NCI-H510A treated with DMSO at 0.1 percent for 48 hours (cell line): ENCODE data around the gene P2RX6.

Experiments used
- DNase-seq: peaks from one replicate; lab custom pipeline; 2025; lab: John Stamatoyannopoulos, UW

P2RX6 gene

DNA sequence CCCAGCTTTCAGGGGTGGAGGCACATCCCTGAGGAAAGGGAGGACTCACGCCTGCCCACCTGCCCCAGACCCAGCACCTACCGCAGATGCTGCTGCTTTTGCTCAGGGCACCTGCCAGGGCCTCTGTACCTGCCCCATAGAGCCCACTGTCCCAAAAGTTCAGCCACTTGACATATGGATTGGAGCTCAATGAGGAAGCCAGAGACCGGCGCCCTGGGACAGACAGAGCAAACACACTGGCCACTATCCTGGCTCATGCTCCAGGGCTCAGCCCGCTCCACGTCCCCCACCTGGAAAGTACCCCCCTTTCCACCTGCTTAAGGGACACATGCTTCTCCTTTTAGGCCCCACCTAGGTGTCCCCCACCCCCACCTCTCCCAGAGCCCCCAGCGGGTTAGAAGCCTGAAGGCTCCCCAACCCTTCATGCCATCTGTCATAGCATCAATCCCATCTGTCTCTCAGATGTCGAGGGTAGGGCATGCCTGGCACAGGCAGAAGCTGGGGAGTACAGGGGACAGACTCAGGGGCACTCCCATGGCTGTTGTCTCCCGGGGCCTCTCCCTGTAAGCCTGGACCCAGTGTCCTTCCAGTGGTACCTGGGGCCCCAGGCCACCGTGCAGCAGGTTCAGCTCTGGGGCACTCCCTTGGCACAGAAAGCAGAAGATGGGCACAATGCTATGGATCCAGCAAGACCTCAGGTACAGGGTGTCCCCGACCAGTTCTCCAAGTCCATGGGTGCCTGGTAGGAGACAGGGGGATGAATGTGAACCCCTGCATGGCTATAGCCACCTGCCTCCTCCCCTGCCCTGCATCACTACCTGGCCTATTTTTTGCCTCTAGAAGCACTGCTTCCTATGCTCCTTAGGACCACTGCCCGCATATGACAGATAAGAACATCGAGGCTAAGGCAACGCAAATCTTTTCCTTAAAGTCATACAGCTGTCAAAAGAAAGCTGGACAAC is 2.2 kb upstream of the P2RX6 start:
- no peak for DNase-seq

DNA sequence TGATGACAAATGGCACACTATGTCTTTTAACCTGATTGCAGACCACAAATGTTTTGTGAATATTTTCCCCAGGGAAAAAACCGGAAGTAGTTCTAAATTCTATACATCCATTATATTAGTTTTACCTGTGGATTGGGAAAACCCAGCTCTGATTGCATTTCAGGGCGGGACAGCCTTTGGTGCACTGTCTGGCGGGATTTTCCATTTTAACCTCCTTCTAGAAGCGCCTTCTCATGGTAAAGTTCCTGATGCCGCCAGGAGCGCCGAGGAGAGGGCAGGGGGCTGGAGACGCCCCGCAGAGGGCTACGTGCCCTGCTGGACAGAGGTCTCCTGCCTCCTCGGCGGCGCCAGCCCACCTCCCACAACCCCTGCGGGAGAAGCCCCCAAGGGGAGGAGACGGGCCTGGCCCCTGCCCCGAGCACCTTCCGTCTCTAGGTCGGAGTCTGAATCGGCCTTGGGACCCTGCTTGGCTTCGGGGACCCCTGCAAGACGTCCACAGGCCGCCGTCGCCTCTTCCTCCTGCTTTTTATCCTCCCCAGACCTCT is 1.2 kb upstream of the P2RX6 start:
- DNase-seq: no peak

DNA sequence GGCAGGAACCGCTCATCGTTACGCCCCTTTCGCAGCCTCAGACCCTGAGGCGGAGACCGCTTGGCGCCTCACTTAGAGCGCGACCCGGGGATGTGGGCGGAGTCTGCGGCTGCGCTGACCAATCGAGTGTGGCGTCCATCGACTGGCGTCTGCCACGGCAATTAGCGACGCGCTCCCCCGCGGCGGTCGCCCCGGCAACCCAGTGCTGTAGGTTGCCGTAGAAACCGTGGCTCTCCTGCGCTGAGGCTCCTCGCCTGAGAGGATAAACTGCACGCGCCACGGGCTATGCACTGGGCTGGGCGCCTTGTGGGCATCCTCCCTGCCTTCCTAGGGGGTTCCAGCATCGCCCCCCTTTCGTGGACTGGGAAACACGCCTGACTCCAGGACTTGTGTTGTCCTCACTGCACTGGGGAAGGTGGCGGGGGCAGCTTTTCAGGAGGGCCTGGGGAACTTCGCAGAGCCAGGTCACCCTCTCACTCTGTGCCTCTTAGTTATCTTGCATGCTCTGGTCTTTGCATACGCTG is 701 bp upstream of the P2RX6 start:
- peak; percentile 82 for DNase-seq

DNA sequence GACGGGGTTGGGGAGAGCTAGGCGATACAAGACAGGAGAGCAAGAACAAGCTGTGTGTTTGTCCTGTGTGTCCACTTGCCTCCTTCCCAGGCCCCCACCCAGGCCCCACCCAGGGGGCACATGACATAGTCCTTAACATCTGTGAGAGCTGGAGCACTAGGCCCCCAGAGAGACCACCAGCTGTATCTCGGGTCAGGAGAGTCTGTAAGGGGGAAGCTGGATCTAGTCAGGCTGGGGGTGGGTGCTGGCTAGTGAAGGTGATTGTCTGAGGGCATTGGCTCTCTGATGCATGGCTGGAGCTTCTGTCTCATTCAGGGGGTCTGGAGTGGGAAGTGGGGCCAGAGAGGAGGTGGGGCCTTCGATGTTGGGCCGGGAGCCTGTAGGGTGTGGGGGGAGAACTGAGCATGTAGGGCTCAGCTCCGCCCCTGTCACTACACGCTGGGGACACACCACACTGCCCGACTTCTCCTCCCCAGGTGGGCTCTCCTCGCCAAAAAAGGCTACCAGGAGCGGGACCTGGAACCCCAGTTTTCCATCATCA is 571 bp downstream of the P2RX6 start:
- no peak for DNase-seq

DNA sequence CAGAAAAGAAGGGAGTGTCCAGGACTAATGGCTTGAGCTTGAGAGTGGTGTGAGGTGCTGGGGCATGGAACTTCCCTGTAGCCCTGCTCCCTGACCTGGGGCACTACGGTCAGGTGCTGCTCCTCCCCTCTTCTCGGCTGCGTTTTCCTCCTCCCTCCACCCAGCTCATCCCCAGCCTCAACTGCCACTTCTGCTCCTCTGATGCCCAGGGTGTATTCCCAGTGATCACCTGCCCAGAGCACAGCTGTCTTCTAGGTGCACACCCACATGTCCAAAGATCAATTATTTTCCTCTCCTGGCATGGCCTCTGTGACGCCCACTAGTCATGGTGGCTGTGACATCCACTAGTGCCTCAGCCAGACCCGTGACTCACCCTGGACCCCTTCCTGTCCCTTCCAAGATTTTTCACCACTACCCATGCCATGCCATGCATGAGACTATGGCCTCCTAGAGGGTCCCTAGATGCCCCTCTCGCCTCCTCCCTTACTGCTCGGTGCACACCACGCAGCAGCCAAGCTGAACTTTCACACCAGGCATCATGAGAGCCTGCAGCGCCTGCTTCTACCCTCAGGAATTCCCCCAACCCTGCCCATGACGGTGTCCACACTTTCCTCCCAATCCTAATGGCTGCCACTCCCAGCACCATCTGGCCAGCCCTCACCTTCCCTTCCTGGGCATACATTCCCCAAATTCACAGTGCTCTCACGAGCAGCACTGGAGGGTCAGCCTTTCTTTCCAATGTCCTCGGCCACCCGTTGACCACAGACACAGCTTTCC is 1.9 kb downstream of the P2RX6 start:
- no peak for DNase-seq

DNA sequence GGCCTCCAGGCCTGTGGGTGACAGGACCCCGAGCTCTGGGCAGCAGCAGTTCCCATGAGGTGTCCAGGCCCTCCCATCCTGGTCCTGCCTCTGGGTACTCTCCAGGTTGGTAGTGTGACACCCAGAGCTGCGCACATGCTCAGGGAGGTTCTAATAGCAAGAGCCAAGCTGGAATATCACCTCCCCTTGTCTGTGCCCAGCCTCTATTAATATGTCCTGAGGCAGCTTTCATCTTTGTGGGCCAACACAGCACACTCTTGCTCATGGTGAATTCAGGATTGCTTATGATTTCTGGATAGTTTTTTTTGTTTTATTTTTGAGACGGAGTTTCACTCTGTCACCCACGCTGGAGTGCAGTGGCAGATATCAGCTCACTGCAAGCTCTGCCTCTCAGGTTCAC is 3.3 kb downstream of the P2RX6 start:
- no peak for DNase-seq

DNA sequence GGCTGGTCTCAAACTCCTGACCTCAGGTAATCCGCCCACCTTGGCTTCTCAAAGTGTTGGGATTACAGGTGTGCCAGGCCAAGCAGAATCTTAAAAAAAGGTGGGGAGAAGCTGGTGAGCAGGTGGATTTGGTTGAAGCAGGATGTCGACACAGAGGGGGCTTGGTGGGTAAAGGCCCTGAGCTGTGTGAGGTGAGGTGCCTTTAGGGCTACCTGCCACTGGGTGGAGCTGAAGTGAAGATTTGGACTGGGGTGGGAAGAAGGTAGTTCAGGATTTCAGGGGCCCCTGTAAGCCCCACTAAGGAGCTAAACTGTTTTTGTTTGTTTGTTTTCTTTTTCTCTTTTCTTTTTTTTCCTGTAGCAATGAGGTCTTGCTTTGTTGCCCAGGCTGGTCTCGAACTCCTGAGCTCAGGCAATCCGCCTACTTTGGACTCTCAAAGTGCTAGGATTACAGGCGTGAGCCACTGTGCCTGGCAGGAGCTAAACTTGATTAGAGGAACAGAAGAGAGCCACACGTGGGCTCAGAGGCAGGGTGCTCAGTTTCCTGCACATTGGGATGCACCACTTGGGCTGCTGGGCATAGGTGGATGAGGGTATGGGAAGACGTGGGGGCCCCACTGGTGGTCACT is 6.0 kb downstream of the P2RX6 start:
- no peak for DNase-seq

DNA sequence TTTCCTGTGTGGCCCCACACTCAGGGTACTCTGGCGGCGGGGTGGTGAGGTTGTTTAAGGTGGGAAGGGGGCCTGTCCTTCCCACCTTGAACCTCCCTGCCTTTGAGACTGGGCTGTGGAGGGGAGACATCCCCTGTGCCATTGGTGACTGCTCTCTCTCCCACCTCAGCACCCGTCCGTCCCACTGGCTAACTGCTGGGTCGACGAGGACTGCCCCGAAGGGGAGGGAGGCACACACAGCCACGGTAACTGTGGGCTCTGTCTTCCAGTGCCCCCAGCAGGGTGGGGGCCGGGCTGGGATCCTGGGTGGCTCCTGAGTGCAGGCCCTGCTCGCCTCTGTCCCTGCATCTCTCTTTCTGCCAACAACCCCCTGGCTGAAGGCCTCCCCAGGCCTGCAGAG is 7.5 kb downstream of the P2RX6 start:
- DNase-seq: no peak

DNA sequence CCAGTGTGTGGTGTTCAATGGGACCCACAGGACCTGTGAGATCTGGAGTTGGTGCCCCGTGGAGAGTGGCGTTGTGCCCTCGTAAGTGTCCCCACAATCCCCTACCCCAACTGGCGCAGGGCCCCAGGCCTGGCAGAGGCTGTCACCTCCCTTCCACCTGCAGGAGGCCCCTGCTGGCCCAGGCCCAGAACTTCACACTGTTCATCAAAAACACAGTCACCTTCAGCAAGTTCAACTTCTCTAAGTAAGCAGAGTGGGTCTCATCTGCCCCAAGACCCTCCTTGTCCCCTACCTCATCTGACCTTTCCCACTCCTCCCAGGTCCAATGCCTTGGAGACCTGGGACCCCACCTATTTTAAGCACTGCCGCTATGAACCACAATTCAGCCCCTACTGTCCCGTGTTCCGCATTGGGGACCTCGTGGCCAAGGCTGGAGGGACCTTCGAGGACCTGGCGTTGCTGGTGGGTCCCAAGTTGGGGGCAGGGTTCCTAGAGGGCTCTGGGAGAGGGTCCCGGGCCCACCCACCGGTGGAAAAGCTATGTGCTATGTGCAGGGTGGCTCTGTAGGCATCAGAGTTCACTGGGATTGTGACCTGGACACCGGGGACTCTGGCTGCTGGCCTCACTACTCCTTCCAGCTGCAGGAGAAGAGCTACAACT is 8.1 kb downstream of the P2RX6 start:
- no peak for DNase-seq

DNA sequence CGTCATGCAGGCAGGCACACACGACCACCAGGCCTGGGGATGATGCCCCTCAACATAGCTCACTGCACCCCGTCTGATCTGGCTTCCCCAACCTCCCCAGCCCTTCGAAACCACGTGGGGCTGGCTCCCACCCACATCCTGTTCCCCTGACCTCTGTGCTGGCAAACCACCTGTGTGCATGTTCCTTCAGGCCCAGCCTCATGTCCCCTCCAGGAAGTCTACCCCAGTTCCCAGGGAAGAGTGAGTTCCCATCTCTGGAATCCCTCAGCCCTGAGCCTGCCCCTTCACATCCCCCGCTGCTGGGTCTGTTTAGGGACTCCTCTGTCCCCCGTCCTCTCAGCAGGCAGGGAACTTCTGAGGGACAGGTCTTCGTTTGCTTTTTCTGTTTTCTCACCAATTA is 10.3 kb downstream of the P2RX6 start:
- no peak for DNase-seq

DNA sequence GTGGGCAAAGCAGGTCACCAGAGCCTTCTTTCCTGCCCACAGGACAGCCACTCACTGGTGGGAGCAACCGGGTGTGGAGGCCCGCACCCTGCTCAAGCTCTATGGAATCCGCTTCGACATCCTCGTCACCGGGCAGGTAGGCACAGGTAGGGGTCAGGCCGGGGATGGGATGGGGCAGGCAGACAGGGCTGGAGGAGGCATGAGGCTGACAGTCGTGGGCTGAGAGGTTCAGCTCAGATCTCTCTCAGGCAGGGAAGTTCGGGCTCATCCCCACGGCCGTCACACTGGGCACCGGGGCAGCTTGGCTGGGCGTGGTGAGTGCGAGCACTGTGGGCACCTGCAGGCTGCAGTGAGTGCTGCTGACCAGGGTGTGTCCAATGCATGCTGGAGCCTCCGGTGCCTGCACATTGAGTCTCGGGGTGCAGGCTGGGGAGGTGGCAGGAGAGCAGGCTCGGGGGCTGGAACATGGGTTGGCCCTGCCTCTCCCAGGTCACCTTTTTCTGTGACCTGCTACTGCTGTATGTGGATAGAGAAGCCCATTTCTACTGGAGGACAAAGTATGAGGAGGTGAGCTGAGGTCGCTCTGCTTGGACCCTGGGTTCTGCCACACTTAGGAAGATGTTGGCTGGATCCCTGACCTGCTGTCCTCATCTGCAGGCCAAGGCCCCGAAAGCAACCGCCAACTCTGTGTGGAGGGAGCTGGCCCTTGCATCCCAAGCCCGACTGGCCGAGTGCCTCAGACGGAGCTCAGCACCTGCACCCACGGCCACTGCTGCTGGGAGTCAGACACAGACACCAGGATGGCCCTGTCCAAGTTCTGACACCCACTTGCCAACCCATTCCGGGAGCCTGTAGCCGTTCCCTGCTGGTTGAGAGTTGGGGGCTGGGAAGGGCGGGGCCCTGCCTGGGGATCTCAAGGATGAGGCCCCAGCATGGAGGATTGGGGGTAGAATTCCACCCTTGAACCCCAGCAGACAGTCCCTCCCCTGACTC is 11.1 kb downstream of the P2RX6 start:
- DNase-seq: no peak

DNA sequence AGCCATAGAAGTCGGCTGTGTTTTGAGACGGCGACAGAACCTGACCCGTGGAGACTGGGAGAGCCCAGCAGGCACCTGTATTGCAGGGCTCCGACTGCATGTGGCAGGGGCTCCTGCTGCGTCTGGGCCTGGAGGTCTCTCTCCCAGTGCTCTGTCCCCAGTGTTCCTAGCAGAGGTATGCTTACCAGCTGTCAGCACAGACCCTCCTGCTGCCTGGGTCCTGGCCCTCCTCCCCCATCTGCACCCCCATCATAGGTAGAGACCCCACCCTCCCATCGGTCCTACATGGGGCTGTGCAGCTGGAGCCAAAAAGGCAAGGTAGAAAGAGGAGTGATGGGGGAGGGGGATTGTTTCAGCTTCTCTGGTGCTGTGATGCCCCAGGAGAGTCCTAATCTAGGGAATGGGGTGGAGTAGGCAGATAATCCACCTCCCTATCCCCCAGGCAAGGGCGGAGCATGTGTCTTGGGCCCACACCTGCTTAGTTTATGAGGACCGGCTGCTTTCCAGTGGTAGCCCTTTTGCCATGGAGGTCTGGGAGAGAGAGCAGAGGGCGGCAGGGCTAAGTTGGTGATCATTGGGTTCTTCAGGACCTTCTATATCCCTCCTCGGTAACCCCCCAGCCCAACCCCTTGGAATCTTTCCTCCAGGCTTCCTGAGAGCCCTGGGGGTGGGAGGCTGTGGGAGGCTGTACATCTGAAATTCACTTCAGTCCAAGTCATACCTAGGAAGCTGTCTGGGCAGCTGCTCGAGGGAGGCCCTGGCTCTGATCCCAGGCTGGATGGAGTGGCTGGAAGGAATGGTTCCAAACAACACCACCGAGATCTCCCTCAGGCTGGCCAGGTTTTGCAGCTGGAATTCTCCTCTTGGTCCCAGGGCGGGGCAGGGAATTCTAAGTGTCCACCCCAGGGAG is 12.1 kb downstream of the P2RX6 start:
- no peak for DNase-seq

DNA sequence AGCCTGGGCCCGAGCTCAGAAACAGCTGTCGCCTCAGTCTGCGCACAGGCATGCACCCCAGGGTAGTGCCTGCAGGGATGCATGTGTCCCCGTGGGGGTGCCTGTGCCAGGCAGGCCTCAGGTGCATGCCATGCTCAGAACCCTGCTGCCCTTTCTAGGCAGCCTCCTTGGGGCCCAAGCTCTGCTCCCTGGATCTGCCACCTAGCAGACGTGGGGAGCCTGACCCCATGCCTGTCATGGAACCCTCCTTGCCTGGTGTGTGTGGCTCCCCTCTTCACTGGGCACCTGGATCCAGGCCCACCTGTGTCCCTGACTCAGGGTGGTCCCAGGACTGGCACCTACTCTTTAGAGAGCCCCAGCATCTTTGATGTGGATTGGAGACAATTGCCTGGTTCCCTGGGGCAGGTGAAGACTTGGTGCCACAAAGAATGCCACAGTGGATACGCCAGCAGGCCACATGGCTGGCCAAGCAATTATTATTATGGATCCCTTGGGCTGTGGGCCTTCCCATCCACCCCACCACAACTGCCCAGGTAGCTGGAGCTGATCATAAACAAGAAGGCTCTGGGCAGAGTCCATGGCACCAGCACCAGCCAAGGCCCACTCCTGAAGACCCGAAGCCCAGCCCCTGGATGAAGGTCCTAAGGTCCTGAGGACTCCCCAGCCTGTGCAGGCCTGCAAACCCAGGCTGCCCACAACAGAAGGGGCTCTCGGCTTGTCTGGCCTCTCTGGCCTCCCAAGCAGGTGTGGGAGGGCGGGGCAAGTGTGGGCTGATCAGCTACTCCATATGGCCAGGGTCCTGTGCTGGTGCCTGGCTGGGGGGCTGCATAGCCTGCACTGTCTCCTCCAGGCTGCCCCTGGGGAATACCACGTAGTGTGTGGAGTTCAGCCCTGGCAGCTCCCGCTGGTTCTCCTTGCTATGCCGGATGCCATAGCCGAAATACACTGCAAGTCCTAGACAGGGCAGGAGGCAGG is 13.6 kb downstream of the P2RX6 start:
- no peak for DNase-seq

DNA sequence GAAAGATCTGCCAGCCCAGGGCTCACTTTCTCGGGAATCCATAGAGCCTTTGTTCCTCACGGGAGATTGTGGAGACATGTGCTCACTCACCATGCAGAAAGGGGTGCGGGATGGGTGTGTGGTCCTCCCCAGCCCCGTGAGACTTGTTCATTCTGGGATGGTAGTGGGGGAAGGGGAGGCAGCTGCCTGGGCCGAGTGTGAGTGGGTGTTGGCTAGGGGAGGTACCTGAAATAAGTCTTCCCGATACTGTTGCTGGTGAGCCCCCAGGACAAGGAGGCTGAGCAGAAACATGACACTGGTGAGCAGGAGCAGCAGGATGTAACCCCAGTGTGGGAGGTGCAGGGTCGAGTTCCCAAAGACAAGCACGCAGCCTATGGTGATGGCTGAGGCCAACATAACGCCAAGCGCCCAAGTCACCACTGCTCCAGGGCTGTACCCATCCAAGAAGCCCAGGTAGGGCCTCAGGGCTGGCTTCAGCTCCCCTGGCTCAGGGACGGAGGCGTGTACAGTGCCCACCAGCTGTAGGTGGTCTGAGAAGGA is 14.6 kb downstream of the P2RX6 start:
- no peak for DNase-seq

DNA sequence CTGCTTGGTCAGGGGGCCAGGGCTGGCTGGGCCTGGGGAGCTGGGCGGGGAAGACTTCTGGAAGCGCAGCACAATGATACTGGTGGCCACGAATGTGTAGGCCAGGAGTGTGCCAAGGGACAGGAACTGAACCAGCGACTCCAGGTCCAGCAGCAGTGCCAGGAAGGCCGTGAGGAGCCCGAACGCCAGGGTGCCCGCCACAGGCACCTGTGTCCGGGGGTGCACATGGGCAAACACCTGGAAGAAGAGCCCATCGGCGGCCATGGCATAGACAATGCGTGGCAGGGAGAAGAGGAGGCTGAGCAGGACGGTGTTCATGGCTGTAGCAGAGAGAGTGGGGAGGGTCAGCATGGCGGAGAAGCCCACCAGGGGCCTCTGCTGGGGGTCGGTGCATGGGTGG is 15.1 kb downstream of the P2RX6 start:
- no peak for DNase-seq

DNA sequence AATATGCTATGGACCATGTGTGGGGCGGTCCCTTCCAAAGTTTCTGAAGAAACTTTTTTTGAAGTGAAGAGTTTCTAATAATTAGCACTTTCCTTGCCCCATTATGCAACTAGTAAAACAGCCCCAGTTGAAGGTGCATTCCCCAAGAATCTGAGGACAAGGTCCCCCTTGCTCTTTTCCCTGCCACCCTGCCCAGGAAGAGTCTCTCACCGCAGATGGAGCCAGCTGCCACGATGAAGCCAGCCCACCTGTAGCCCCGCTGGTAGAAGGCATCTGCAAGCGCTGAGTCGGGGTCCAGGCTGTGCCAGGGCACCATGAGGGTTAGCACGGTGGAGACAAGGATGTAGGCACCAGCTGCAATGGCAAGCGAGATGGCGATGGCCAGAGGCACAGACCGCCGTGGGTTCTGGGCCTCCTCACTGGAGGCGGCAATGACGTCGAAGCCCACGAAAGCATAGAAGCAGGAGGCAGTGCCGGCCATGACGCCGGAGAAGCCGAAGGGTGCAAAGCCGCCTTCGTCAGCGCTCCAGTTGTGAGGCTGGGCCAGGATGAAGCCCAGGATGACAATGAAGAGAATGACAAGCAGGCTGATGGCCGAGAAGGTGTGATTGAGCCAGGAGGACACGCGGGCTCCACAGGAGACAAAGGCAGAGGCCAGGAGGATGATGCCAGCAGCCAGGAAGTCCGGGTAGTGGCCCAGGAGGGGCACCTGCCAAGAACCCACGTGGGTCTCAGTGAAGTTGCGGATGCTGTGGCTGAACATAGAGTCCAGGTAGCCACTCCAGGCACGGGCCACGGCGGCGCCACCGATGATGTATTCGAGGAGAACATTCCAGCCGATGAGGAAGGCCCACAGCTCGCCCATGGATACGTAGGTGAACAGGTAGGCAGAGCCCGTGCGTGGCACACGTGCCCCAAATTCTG is 15.9 kb downstream of the P2RX6 start:
- DNase-seq: no peak
